ENCODE results near the gene RFTN1.

RFTN1 gene

GRCh38 chr3:16528581-16528993 lies 15.1 kb upstream of the RFTN1 start:
- no peak for DNase-seq

- DNase-seq = no peak
These were observed 14.6 kb upstream of the RFTN1 start for GRCh38 chr3:16528106-16528505.

- no peak for DNase-seq
These were observed 10.7 kb upstream of the RFTN1 start for GRCh38 chr3:16524196-16524595.

GRCh38 chr3:16523778-16524177 lies 10.3 kb upstream of the RFTN1 start:
- no peak for DNase-seq

GRCh38 chr3:16522834-16523233 lies 9.3 kb upstream of the RFTN1 start:
- DNase-seq = no peak

GRCh38 chr3:16520970-16521881 lies 7.7 kb upstream of the RFTN1 start:
- no peak for DNase-seq

GRCh38 chr3:16520241-16520969 lies 6.9 kb upstream of the RFTN1 start:
- DNase-seq = no peak

- DNase-seq = no peak
These were observed 3.4 kb upstream of the RFTN1 start for GRCh38 chr3:16516695-16517481.

GRCh38 chr3:16515885-16516420 lies 2.5 kb upstream of the RFTN1 start:
- DNase-seq = peak; percentile 30

- no peak for DNase-seq
These were observed 1.4 kb upstream of the RFTN1 start for GRCh38 chr3:16514755-16515353.

- DNase-seq = no peak
These were observed 662 bp upstream of the RFTN1 start for GRCh38 chr3:16514021-16514700.

GRCh38 chr3:16512435-16513140 lies 911 bp downstream of the RFTN1 start:
- peak; percentile 36 for DNase-seq

GRCh38 chr3:16511681-16512434 lies 1.6 kb downstream of the RFTN1 start:
- peak; percentile 85 for DNase-seq

- DNase-seq = peak; percentile 17
These were observed 2.7 kb downstream of the RFTN1 start for GRCh38 chr3:16510620-16511319.

- no peak for DNase-seq
These were observed 3.5 kb downstream of the RFTN1 start for GRCh38 chr3:16509721-16510619.

GRCh38 chr3:16508591-16508995 lies 4.9 kb downstream of the RFTN1 start:
- DNase-seq = peak; percentile 29

- no peak for DNase-seq
These were observed 5.3 kb downstream of the RFTN1 start for GRCh38 chr3:16508243-16508578.

GRCh38 chr3:16507578-16508242 lies 5.8 kb downstream of the RFTN1 start:
- no peak for DNase-seq

Measured in CD4-positive, alpha-beta T cell treated with Interleukin-4 for 4 hours (primary cell).